Cardiac ventricle fibroblast (primary cell): ENCODE measurements around the gene OR8U1. TPM values are rescaled to one million over a fixed set of nuclear protein-coding genes. Genes with fewer than 3 reads are reported as not detected.

Source experiments
- total RNA-seq: library from RNA; depleted of rRNA; stranded (reverse); fragments of >200 nt; gene quantifications from 2 replicates; pipeline ENCODE4 v1.2.3, GENCODE V29; 2015

OR8U1 gene
- total RNA-seq = not detected in 2 replicates

GRCh38 chr11:56375324-56375723 lies at the start of gene OR8U1:
TSS of gene OR8U1 (plus strand) at chr11:56375624. CDS start at chr11:56375624, 0 bp downstream.

GRCh38 chr11:56345739-56346138 lies 29.7 kb upstream of the OR8U1 start, which contains the start of gene OR8K1:
TSS of gene OR8K1 (plus strand) at chr11:56346039. CDS start at chr11:56346039, 0 bp downstream.

GRCh38 chr11:56353991-56354390 lies 21.4 kb upstream of the OR8U1 start, which contains the start of gene OR8J1:
TSS of gene OR8J1 (plus strand) at chr11:56354291. CDS start at chr11:56360247, 5,956 bp downstream.

GRCh38 chr11:56412396-56412795 lies 37.0 kb downstream of the OR8U1 start, which contains the start of gene OR5AL1:
TSS of gene OR5AL1 (plus strand) at chr11:56412696.

Other genes starting within 250 kb of the OR8U1 start
- not detected in 2 replicates for gene OR8J3, start 235.4 kb upstream of the OR8U1 start, total RNA-seq
- gene OR8K5, start 215.3 kb upstream of the OR8U1 start, total RNA-seq = not detected in 2 replicates
- gene OR5J2, start 199.0 kb upstream of the OR8U1 start, total RNA-seq = not detected in 2 replicates
- not detected in 2 replicates for gene OR5T2, start 141.4 kb upstream of the OR8U1 start, total RNA-seq
- gene OR5T3, start 123.4 kb upstream of the OR8U1 start, total RNA-seq = not detected in 2 replicates
- gene OR5T1, start 101.5 kb upstream of the OR8U1 start, total RNA-seq = not detected in 2 replicates
- gene OR8H1, start 83.4 kb upstream of the OR8U1 start, total RNA-seq = not detected in 2 replicates
- gene OR8K3, start 60.5 kb upstream of the OR8U1 start, total RNA-seq = not detected in 2 replicates
- not detected in 2 replicates for gene OR8K1, start 29.6 kb upstream of the OR8U1 start, total RNA-seq
- not detected in 2 replicates for gene OR8J1, start 21.3 kb upstream of the OR8U1 start, total RNA-seq
- not detected in 2 replicates for gene OR5AL1, start 37.1 kb downstream of the OR8U1 start, total RNA-seq
- gene OR5M3, start 97.7 kb downstream of the OR8U1 start, total RNA-seq = not detected in 2 replicates
- gene OR5M8, start 115.7 kb downstream of the OR8U1 start, total RNA-seq = not detected in 2 replicates
- gene OR5M11, start 167.6 kb downstream of the OR8U1 start, total RNA-seq = not detected in 2 replicates
- gene OR5M10, start 202.1 kb downstream of the OR8U1 start, total RNA-seq = not detected in 2 replicates
- not detected in 2 replicates for gene OR5M1, start 239.2 kb downstream of the OR8U1 start, total RNA-seq